Heart left ventricle (tissue), 16 donors: ENCODE measurements around the gene TMEM109. TPM values are rescaled to one million over a fixed set of nuclear protein-coding genes. Genes with fewer than 3 reads are reported as not detected.
A peak's percentile ranks its signal among the peaks of the same experiment; 100 is the strongest.

Source experiments
- ATAC-seq, 4 donors: fragments of 200-7000 bp; cut with Tn5 transposase; one replicate each; pipeline ENCODE4 v1.9.1; 2020 to 2022; ENCODE audit warnings: moderate library complexity in 4 of 4, mild to moderate bottlenecking in 3 of 4, moderate number of reproducible peaks in 1 of 4
- DNase-seq, 5 donors: peaks; one replicate each; pipeline ENCODE4 v3.0.0-alpha.2; 2020
- H3K27ac ChIP-seq, 12 donors: fragments of 200-600 bp; sonication (generic) in 4 of 12; one replicate each; pipeline versions ENCODE4 v1.5.0 to v1.8.0; 2016 to 2022; ENCODE audit warnings: mild to moderate bottlenecking in 2 of 12
- H3K27me3 ChIP-seq, 9 donors: fragments of 200-600 bp; sonication (generic) in 2 of 9; one replicate each; pipeline versions ENCODE4 v1.5.1 to v1.8.0; 2016 to 2022; ENCODE audit warnings: mild to moderate bottlenecking in 3 of 9
- H3K36me3 ChIP-seq, 9 donors: fragments of 200-600 bp; sonication (generic) in 2 of 9; one replicate each; pipeline versions ENCODE4 v1.5.0 to v1.8.0; 2018 to 2022; ENCODE audit warnings: mild to moderate bottlenecking in 2 of 9
- H3K4me1 ChIP-seq, 12 donors: fragments of 200-600 bp; sonication (generic) in 4 of 12; one replicate each; pipeline versions ENCODE4 v1.5.0 to v1.8.0; 2016 to 2022; ENCODE audit warnings: mild to moderate bottlenecking in 3 of 12
- H3K4me3 ChIP-seq, 12 donors: fragments of 200-600 bp; sonication (generic) in 4 of 12; one replicate each; pipeline versions ENCODE4 v1.5.0 to v1.8.0; 2017 to 2022; ENCODE audit warnings: mild to moderate bottlenecking in 9 of 12, moderate library complexity in 4 of 12
- H3K9me3 ChIP-seq, 12 donors: fragments of 200-600 bp; sonication (generic) in 4 of 12; one replicate each; pipeline versions ENCODE4 v1.5.0 to v1.8.0; 2016 to 2022; ENCODE audit warnings: mild to moderate bottlenecking in 1 of 12
- CTCF ChIP-seq, 12 donors: fragments of 200-600 bp; sonication (generic) in 4 of 12; IDR thresholded peaks; one replicate each; pipeline versions ENCODE4 v1.5.0 to v1.8.0; 2018 to 2022; ENCODE audit warnings: antibody characterized with exemption in 12 of 12, mild to moderate bottlenecking in 5 of 12
- POLR2A ChIP-seq, 2 donors: fragments of 450-650 bp; IDR thresholded peaks; one replicate each; pipeline ENCODE4 v1.6.1; 2017; ENCODE audit warnings: antibody characterized with exemption in 2 of 2, mild to moderate bottlenecking in 2 of 2, moderate library complexity in 2 of 2
- WGBS, 4 donors: extraction: QIAGEN DNeasy Blood & Tissue Kit in 2 of 4; methylation state at CpG; one replicate each; pipeline versions ENCODE4 v1.1.5 to v1.1.7; 2013 to 2018; 5-methylcytosine and 5-hydroxymethylcytosine counted together
- intact Hi-C, 10 donors: fragments of 100-400 bp; cut with DNase I; formaldehyde crosslinking; loops; one replicate each; pipeline versions ENCODE4 v1.11.1 to v1.14.2; 2022
- polyA plus RNA-seq, 2 donors: library from polyadenylated mRNA; stranded (reverse); fragments of 200-250 nt; gene quantifications; one replicate each; pipeline ENCODE4 v1.2.3, GENCODE V29; 2013
- total RNA-seq, 9 donors: library from RNA; depleted of rRNA in 2 of 9; stranded (reverse); fragments of >200 nt in 2 of 9; fragmentation: NEBNext Ultra II Directional in 3 of 9; extraction: Animal tissue kit (Norgen Biotek cat#: 25700) in 3 of 9; gene quantifications; one replicate each; pipeline versions ENCODE4 v1.1.0 to v1.2.4, GENCODE V29; 2016 to 2023
- donor health status: ischemic (EF 13 %, LVEDD 7.1; RV severe dilation, severe dysfunction).
- donor health status: healthy with polysubstance abuse.
- donor health status: DM: no; HTN: yes; CAD: no.
- donor health status: DM: no; HTN: no; CAD: no.
- donor health status: ischemic (EF 25% LVEDD 6.9; RV normal size, moderate dysfunction).
- donor health status: ischemic (EF 25% LVEDD 5.7; RV mildly dilated, moderate dysfunction).
- donor health status: healthy.
- donor health status: DM: yes; HTN: yes; CAD: no.
- donor health status: ischemic (EF 35%, LVEDD 5.7; RV mildly dilated, moderate dysfunction).
- donor health status: nonischemic (EF 11% LVEDD 7.7; RV severe dilation, severe dysfunction).
- donor health status: DM: yes; HTN: yes; CAD: no.
- donor health status: PGD.
- donor health status: ischemic (EF 29% LVEDD 5.4; RV normal size, mild dysfunction).
- donor health status: nonischemic (EF 23%, LVEDD 6.1; RV moderate dilation, normal function).

The TMEM109 gene
- total and polyA plus RNA-seq, 11 donors, result 71.8 to 131 (median 96.3) TPM

GRCh38 chr11:60879104-60879503 is 34.9 kb upstream of the TMEM109 start:
- peaks cover 0 to 32% (median 6%) of the 10 kb centered on the region in 12 donors for H3K4me1 ChIP-seq
- peaks cover 0 to 32% (median 14%) of the 10 kb centered on the region in 9 donors for H3K36me3 ChIP-seq
- no peak overlapping the region for H3K4me3 ChIP-seq
- WGBS, 4 donors, result 85 to 94% (median 91%) methylated on average over 1 of the region's 1 CpG
- H3K27ac ChIP-seq, result peak overlapping the region in 11 of 12 donors; percentile 15 to 89 (median 53)
- H3K9me3 ChIP-seq, result no peaks in the 10 kb centered on the region
- ATAC-seq (no peak), DNase-seq (no peak)
- no peaks in the 10 kb centered on the region for H3K27me3 ChIP-seq
- no peak for TF ChIP-seq CTCF (IDR thresholded peaks at IDR 0.05)
- no peak for TF ChIP-seq POLR2A (IDR thresholded peaks at IDR 0.05)
- intact Hi-C loops, result loop anchor here in 3 of 10 donors (5.0 kb wide), 2 partner anchors 37 to 42 kb away; partner anchors contain the start of gene CCDC86 (in 2 of the 3)

- intact Hi-C loops, result loop anchor here in 3 of 10 donors (5.0 kb wide), 2 partner anchors 38 to 43 kb away; partner anchors contain the start of gene CCDC86 (in 2 of the 3)
- peaks cover 0 to 32% (median 14%) of the 10 kb centered on the region in 9 donors for H3K36me3 ChIP-seq
- H3K4me3 ChIP-seq, result no peak overlapping the region
- peak overlapping the region in 2 of 12 donors; percentile 65 to 77 for H3K27ac ChIP-seq
- DNase-seq (no peak), ATAC-seq (no peak)
- TF ChIP-seq CTCF (IDR thresholded peaks at IDR 0.05) (no peak), POLR2A (IDR thresholded peaks at IDR 0.05) (no peak)
- H3K27me3 ChIP-seq, result no peaks in the 10 kb centered on the region
- WGBS, 4 donors, result 89 to 93% (median 91%) methylated on average over 5 of the region's 5 CpGs
- peaks cover 0 to 25% (median 6%) of the 10 kb centered on the region in 12 donors for H3K4me1 ChIP-seq
- no peaks in the 10 kb centered on the region for H3K9me3 ChIP-seq
Observed at GRCh38 chr11:60879971-60880588, 33.9 kb upstream of the TMEM109 start.

GRCh38 chr11:60880643-60881282 is 33.2 kb upstream of the TMEM109 start:
- H3K4me3 ChIP-seq, result no peak overlapping the region
- no peaks in the 10 kb centered on the region for H3K9me3 ChIP-seq
- no peak overlapping the region for H3K27ac ChIP-seq
- TF ChIP-seq POLR2A (IDR thresholded peaks at IDR 0.05), result no peak
- no peak for TF ChIP-seq CTCF (IDR thresholded peaks at IDR 0.05)
- 66 to 81% (median 73%) methylated on average over 8 of the region's 8 CpGs for WGBS, 4 donors
- intact Hi-C loops, result no loop called here
- peaks cover 0 to 25% (median 6%) of the 10 kb centered on the region in 12 donors for H3K4me1 ChIP-seq
- ATAC-seq (no peak), DNase-seq (peak in 1 of 5 donors; percentile 5)
- peaks cover 0 to 32% (median 14%) of the 10 kb centered on the region in 9 donors for H3K36me3 ChIP-seq
- no peaks in the 10 kb centered on the region for H3K27me3 ChIP-seq

DNA sequence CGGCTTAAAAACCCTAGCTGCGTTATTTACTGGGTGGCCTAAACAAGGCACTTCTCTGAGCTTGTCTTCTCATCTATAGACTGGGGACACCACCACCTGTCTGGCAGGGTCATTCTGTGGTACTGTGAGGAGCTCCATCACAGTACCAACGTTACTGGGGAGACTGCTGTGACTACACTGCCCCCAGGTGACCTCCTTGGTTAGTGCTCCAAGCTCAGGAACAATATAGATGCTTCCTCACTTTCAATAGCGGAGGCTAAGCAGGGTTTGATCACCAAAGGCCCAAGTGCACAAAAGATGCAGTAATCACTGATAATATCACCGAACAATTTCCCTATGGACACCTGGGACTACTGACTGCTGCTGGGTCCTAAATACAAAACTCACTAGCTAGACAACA is 26.4 kb upstream of the TMEM109 start:
- H3K36me3 ChIP-seq, result peaks cover 0 to 16% (median 11%) of the 10 kb centered on the region in 9 donors
- TF ChIP-seq CTCF (IDR thresholded peaks at IDR 0.05), result peak; percentile 33 to 63 (median 54)
- no peak for TF ChIP-seq POLR2A (IDR thresholded peaks at IDR 0.05)
- 56 to 74% (median 62%) methylated on average over 5 of the region's 5 CpGs for WGBS, 4 donors
- H3K4me1 ChIP-seq, result peaks cover 0 to 23% (median 12%) of the 10 kb centered on the region in 12 donors
- intact Hi-C loops, result loop anchor here in 3 of 10 donors (1.0 kb wide), 1 partner anchor 56 kb away; no protein-coding TSS in a partner anchor
- H3K27me3 ChIP-seq, result no peaks in the 10 kb centered on the region
- DNase-seq (no peak), ATAC-seq (peak; percentile 65 to 86 (median 80))
- no peak overlapping the region for H3K27ac ChIP-seq
- H3K9me3 ChIP-seq, result no peaks in the 10 kb centered on the region
- no peak overlapping the region for H3K4me3 ChIP-seq
